Measurements from ENCODE around the gene CILP2.

The CILP2 gene

DNA sequence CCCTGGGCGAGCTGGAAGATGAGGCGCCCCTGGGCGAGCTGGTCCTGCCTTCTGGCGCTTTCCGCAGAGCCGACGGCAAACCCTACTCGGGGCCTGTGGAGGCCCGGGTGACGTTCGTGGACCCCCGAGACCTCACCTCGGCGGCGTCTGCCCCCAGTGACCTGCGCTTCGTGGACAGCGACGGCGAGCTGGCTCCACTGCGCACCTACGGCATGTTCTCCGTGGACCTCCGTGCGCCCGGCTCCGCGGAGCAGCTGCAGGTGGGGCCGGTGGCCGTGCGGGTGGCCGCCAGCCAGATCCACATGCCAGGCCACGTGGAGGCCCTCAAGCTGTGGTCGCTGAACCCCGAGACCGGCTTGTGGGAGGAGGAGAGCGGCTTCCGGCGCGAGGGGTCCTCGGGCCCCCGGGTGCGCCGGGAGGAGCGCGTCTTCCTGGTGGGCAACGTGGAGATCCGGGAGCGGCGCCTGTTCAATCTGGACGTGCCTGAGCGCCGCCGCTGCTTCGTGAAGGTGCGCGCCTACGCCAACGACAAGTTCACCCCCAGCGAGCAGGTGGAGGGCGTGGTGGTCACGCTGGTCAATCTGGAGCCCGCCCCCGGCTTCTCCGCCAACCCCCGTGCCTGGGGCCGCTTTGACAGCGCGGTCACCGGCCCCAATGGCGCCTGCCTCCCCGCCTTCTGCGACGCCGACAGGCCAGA, 6.3 kb downstream of the CILP2 start:
- DNase-seq (ENCODE audit: low spot score), result no peak
- no peak for TF ChIP-seq CTCF (IDR thresholded peaks at IDR 0.05; ENCODE audit: borderline replicate concordance, control extremely low read depth, extremely low read depth, insufficient read depth, missing control alignments)
- in situ Hi-C loops (cut with MboI; ENCODE audit: low sequenced_read_pairs, unreplicated experiment), result loop anchor here (25.0 kb wide), 1 partner anchor 743 kb away; no protein-coding TSS in a partner anchor

- no peak for TF ChIP-seq CTCF (IDR thresholded peaks at IDR 0.05; ENCODE audit: borderline replicate concordance, control extremely low read depth, extremely low read depth, insufficient read depth, missing control alignments)
- in situ Hi-C loops (cut with MboI; ENCODE audit: low sequenced_read_pairs, unreplicated experiment), result loop anchor here (25.0 kb wide), 1 partner anchor 742 kb away; no protein-coding TSS in a partner anchor
- DNase-seq (ENCODE audit: low spot score), result no peak
Measured at GRCh38 chr19:19544954-19545591, 7.0 kb downstream of the CILP2 start.

GRCh38 chr19:19545707-19546106, 7.6 kb downstream of the CILP2 start:
- in situ Hi-C loops (cut with MboI; ENCODE audit: low sequenced_read_pairs, unreplicated experiment), result loop anchor here (25.0 kb wide), 1 partner anchor 742 kb away; no protein-coding TSS in a partner anchor
- DNase-seq (ENCODE audit: low spot score), result no peak
- no peak for TF ChIP-seq CTCF (IDR thresholded peaks at IDR 0.05; ENCODE audit: borderline replicate concordance, control extremely low read depth, extremely low read depth, insufficient read depth, missing control alignments)

DNA sequence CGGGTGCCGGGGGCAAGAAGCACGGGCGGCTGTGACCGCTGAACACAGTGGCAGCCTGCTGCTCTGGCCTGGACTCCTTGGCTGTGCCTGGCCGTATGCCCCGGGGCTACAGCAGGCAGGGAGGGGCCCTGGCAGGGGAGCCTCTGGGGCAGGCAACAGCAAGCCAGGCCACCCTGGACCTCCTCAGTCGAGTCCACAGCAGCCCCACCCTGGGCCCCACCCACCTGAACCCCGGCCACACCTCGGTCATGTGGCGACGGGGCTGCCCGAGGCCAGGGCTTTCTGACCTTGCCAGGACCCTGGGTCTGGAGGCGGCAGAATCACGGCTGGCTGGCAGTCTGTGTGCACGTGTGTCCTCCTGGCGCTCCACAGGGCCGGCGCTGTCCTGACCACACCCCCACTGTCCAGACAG, 8.7 kb downstream of the CILP2 start:
- TF ChIP-seq CTCF (IDR thresholded peaks at IDR 0.05; ENCODE audit: borderline replicate concordance, control extremely low read depth, extremely low read depth, insufficient read depth, missing control alignments), result no peak
- in situ Hi-C loops (cut with MboI; ENCODE audit: low sequenced_read_pairs, unreplicated experiment), result loop anchor here (25.0 kb wide), 1 partner anchor 741 kb away; no protein-coding TSS in a partner anchor
- DNase-seq (ENCODE audit: low spot score), result no peak

GRCh38 chr19:19547674-19548336, 9.7 kb downstream of the CILP2 start:
- in situ Hi-C loops (cut with MboI; ENCODE audit: low sequenced_read_pairs, unreplicated experiment), result loop anchor here (25.0 kb wide), 1 partner anchor 739 kb away; no protein-coding TSS in a partner anchor
- no peak for TF ChIP-seq CTCF (IDR thresholded peaks at IDR 0.05; ENCODE audit: borderline replicate concordance, control extremely low read depth, extremely low read depth, insufficient read depth, missing control alignments)
- DNase-seq (ENCODE audit: low spot score), result no peak

- TF ChIP-seq CTCF (IDR thresholded peaks at IDR 0.05; ENCODE audit: borderline replicate concordance, control extremely low read depth, extremely low read depth, insufficient read depth, missing control alignments), result no peak
- in situ Hi-C loops (cut with MboI; ENCODE audit: low sequenced_read_pairs, unreplicated experiment), result loop anchor here (25.0 kb wide), 1 partner anchor 738 kb away; no protein-coding TSS in a partner anchor
- DNase-seq (ENCODE audit: low spot score), result no peak
Measured at GRCh38 chr19:19548915-19549759, 11.1 kb downstream of the CILP2 start.

Data from GM13976 (cell line).